GM18511 (cell line): ENCODE measurements around the gene TRIM26.
"Not testable (repeated sequence)": the region's sequence is repeated elsewhere in the genome, so short reads cannot be mapped to it uniquely, and the experiment has no call there.

Experiments used
- ATAC-seq: cut with Tn5 transposase; IDR thresholded peaks from one replicate; pipeline ENCODE4 v1.9.1; 2021; ENCODE audit warnings: mild to moderate bottlenecking, moderate library complexity; ENCODE audit not compliant: unreplicated experiment

TRIM26 gene

DNA sequence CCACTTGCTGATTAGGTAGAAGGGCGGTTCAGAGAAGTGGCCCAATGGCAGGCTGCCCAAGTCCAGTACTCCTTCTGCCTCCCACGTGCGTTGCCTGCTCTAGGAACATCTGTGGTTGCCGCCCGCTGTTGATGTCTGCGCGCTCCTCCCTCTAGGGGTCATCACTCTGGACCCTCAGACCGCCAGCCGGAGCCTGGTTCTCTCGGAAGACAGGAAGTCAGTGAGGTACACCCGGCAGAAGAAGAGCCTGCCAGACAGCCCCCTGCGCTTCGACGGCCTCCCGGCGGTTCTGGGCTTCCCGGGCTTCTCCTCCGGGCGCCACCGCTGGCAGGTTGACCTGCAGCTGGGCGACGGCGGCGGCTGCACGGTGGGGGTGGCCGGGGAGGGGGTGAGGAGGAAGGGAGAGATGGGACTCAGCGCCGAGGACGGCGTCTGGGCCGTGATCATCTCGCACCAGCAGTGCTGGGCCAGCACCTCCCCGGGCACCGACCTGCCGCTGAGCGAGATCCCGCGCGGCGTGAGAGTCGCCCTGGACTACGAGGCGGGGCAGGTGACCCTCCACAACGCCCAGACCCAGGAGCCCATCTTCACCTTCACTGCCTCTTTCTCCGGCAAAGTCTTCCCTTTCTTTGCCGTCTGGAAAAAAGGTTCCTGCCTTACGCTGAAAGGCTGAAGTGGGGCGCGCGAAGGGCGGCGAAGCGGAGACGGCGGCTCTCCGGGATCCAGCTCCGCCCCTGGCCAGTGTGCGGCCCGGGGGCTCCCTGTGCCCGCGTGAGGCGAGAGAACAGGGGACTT is 41.3 kb downstream of the TRIM26 start:
- no peak for ATAC-seq

GRCh38 chr6:30169658-30170614 is 43.3 kb downstream of the TRIM26 start:
- ATAC-seq, result no peak

- no peak for ATAC-seq
Measured at GRCh38 chr6:30168741-30169140, 44.5 kb downstream of the TRIM26 start.

- no peak for ATAC-seq
Measured at GRCh38 chr6:30167101-30167500, 46.1 kb downstream of the TRIM26 start.

DNA sequence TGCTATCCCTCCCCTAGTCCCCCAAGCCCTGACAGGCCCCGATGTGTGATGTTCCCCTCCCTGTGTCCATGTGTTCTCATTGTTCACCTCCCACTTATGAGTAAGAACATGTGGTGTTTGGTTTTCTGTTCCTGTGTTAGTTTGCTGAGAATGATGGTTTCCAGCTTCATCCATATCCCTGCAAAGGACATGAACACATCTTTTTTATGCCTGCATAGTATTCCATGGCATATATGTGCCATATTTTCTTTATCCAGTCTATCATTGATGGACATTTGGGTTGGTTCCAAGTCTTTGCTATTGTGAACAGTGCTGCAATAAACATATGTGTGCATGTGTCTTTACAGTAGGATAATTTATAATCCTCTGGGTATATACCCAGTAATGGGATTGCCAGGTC is 48.0 kb downstream of the TRIM26 start:
- ATAC-seq, result not testable (repeated sequence)

GRCh38 chr6:30164714-30165113 is 48.5 kb downstream of the TRIM26 start:
- no peak for ATAC-seq

DNA sequence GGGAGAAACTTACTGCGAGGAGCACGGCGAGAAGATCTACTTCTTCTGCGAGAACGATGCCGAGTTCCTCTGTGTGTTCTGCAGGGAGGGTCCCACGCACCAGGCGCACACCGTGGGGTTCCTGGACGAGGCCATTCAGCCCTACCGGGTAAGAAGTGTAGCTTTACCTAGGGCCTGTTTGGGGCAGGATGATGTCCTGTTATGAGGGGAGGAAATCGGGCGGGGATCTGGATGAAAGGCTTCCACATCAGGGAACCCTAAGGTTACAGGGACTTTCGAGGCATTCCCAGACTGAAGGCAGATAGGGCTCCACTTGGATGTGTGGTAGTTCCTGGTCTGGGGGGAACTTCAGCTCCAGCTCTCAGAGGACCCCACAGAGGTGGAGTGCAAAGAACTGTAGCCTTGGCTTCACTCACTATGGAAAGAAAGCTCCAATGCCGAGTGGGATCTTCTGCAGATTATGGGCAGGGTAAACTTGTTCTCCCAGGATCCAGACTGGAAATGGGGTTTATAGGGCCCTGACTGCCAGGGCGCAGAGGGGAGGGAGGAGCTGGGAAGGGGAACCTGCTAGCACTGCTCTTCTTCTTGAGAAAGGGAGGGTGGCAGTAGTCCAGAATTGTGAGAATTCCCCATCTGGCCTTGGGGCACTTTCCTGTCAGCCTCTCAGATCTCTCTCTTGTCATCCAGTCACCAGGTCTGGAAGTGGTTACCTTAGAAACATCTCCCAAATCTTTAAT is 49.1 kb downstream of the TRIM26 start:
- no peak for ATAC-seq

- ATAC-seq, result no peak
Measured at GRCh38 chr6:30163090-30163917, 49.9 kb downstream of the TRIM26 start, which contains the start of gene TRIM15. TSS of gene TRIM15 (plus strand) at chr6:30163546. CDS start at chr6:30163685, 139 bp downstream.

- ATAC-seq, result no peak
Measured at GRCh38 chr6:30162265-30163089, 50.7 kb downstream of the TRIM26 start.

DNA sequence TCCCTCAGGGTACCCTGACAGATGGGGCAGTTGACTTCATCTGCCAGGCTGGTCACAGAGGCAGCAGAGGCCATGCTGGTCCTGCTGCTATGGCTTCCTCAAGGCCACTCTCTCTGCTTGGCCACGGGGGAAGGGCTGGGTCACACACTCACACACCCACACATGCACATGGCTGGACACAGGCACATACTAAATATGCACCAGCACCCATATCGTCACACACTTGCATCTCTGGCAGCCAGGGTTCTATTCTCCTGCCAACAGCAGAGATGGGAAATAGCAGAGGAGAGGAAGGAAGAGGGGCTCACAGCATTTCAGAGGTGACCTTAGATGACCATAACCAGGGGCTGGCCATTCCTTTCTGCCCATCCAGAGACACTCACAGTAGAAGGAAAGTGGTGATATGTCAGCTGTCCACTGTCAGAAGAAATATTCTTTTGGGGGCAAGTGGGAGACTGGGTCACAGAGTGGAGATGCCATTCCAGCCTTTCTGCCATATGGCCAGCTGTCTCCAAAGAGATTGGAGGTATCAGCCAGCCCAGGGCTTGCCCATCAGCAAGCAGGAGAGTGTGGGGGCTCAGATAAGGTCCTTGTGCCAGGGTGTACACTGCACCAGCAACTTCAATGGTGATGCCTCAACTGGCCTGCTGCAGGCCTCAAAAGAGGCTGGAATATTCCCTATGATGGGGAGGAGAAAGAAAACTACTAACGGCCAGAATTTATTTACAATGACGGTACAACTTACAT is 52.2 kb downstream of the TRIM26 start, which contains the start of gene TRIM10:
Gene TRIM10, minus strand, starts transcription at position 427 of the 747 bp plus-strand sequence. Its CDS starts 353 bp downstream, at position 74.
- ATAC-seq, result no peak

GRCh38 chr6:30160008-30160784 is 53.0 kb downstream of the TRIM26 start:
- no peak for ATAC-seq

DNA sequence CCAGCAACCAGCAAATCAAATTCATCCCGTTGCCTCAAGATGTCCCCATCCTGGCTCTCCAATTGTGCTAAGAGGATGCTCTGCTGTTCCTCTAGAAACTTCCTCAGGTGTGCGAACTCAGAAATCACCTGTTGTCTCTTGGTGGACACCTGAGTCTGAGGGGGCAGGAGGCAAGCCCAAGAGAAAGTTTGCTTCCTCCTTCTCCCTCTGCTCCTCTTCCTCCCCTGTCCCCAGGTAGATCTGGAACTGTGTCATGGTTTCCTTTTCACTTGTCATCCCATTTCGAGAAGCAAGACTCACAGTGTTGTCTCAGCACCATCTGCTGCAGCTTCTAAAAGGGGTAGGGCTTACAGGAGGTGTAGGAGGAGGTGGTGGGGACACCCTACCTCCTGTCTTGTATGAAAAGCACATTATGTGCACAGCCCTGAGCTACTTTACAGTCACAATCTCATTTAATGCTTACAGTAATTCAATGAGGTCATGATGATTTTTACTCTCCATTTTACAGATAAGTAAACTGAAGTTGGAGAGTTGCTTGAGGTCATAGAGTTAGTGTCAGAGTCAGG is 54.6 kb downstream of the TRIM26 start:
- no peak for ATAC-seq

- ATAC-seq, result no peak
Measured at GRCh38 chr6:30157999-30158398, 55.2 kb downstream of the TRIM26 start.

- ATAC-seq, result no peak
Measured at GRCh38 chr6:30157581-30157980, 55.6 kb downstream of the TRIM26 start.

DNA sequence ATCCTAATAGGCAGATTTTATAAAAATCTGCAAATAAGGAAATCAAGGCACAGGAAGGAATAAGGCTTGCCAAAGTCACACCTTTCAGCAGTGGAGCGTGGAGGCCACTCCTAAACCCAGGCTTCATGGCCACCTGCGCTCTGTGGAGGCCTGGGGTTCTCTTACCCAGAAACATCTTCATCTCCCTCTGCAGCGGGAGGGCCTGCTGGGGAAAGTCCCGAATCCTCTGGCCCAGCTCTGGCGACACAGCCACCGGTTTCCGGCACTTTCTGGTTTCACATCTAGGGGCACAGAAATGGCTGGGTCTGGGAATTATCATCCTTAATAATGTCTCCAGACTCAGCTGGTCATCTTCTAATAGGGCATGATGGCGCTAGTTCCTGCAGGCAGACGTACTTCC is 56.4 kb downstream of the TRIM26 start:
- ATAC-seq, result no peak

DNA sequence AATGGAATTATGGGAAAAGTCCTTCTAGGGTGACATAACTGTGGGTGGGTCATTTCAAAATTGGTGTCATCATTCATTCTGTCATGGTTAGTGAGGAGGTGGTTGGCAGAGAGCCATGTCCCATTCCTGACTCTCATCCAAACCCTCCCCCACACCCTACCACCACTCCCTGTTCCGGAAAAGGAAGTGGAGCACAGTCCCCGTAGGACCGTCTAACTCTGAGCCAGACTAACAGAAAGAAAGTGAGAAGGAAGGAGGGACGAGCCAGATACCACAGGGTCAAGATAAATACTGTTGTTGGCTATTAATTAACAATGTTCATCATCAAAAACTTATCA is 57.0 kb downstream of the TRIM26 start:
- ATAC-seq, result no peak

DNA sequence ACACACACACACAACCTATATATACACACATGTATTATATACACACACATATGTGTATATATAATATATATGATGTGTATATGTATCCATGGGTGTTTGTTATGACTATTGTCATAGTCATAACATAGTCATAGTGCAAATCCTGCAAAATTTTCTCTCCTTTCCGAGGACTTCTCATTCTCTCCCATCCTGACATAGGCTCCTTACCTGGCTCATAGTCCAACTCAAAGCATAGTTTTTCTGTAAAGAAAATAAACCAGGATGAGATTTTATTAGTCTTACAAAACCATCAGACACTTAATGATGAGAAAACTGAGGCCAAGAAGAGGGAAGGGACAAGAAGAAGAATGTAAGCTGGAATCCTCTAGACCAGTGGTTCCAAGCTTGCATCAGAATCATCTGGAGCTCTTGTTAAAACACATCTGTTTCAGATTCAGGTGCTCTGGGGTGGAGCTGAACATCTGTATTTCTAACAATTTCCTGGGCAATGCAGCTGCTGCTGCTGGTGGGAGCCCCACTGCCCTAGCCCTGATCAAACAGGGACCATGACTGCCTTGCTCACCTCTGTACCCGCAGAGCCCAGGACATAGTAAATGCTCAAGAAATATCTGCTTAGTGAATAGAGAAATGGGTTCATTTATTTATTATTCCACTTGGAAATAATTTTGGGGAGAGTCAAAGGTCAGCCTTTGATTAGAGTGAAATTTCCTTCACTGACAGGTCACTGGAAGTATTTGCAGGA is 57.5 kb downstream of the TRIM26 start:
- ATAC-seq, result no peak
